NT2/D1 (cell line): ENCODE measurements around the gene CRKL.

ENCODE experiments used
- SUZ12 ChIP-seq: IDR thresholded peaks from 2 replicates; pipeline ENCODE4 v1.6.1; 2011; ENCODE audit not compliant: insufficient read length, insufficient read depth; ENCODE audit errors: extremely low read depth
- YY1 ChIP-seq: IDR thresholded peaks from 2 replicates; pipeline ENCODE4 v1.6.1; 2011; ENCODE audit not compliant: insufficient read length, insufficient read depth

DNA sequence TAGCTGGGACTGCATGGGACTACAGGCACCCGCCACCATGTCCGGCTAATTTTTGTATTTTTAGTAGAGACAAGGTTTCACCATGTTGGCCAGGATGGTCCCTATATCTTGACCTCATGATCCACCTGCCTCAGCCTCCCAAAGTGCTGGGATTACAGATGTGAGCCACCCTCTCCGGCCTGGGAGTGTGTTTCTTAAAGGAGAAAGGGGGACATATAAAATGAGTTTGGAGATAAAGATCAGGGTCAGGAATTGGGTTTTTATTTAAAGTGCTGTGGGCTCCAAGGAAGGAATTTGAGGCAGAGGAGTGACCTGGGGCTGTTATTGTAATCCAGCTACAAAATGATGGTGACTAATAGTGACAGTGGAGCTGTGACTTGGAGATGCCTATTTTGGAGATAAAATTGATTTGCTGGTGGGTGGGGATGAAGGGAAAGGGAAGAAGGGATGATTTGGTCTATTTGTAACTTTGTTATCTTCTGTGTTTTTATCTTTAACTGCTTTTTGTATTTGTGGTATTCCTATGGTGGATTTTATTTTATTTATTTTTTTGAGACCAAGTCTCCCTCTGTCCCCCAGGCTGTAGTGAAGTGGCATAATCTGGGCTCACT, 5.0 kb downstream of the CRKL start:
- TF ChIP-seq SUZ12: no peak
- TF ChIP-seq YY1: no peak
